Stimulated activated memory B cell treated with anti-CD40 and anti-IgM and Interleukin-4, amounts not matched to agents 10 μg/mL and 1 μg/mL and 100 μg/mL, for 72 hours (primary cell): ENCODE data around the gene C1orf115.
"Not testable (repeated sequence)": the region's sequence is repeated elsewhere in the genome, so short reads cannot be mapped to it uniquely, and the experiment has no call there.

Source experiments
- ATAC-seq: fragments of 150-1000 bp; cut with Tn5 transposase; 2 replicates; pipeline ENCODE4 v1.10.0; 2021
- H3K27ac Mint-ChIP-seq: one replicate; pipeline ENCODE4 v1.8.0; 2022; ENCODE audit warnings: mild to moderate bottlenecking, mixed read lengths
- H3K27me3 Mint-ChIP-seq: one replicate; pipeline ENCODE4 v1.8.0; 2022; ENCODE audit warnings: mixed read lengths
- H3K36me3 Mint-ChIP-seq: one replicate; pipeline ENCODE4 v1.8.0; 2022; ENCODE audit warnings: mixed read lengths
- H3K4me1 Mint-ChIP-seq: one replicate; pipeline ENCODE4 v1.8.0; 2022; ENCODE audit warnings: mixed read lengths
- H3K4me3 Mint-ChIP-seq: one replicate; pipeline ENCODE4 v1.8.0; 2022; ENCODE audit warnings: mild to moderate bottlenecking, moderate library complexity, mixed read lengths
- H3K9me3 Mint-ChIP-seq: one replicate; pipeline ENCODE4 v1.8.0; 2022; ENCODE audit warnings: mixed read lengths

Gene C1orf115, protein sequence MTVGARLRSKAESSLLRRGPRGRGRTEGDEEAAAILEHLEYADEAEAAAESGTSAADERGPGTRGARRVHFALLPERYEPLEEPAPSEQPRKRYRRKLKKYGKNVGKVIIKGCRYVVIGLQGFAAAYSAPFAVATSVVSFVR

GRCh38 chr1:220690140-220691052 lies at the start of gene C1orf115:
Gene C1orf115, plus strand, starts transcription at chr1:220690363. Its CDS starts 40 bp downstream, at chr1:220690403.
- H3K4me3 Mint-ChIP-seq: peak within 1 kb of the TSS; percentile 95
- peaks cover 25% of the 10 kb centered on the region for H3K4me1 Mint-ChIP-seq
- H3K9me3 Mint-ChIP-seq: no peaks in the 10 kb centered on the region
- no peaks in the 10 kb centered on the region for H3K27me3 Mint-ChIP-seq
- peak; percentile 98 for ATAC-seq
- no peaks in the 10 kb centered on the region for H3K36me3 Mint-ChIP-seq
- peak within 1 kb of the TSS; percentile 97 for H3K27ac Mint-ChIP-seq

GRCh38 chr1:220642285-220642684 lies 47.9 kb upstream of the C1orf115 start:
- no peak overlapping the region for H3K27ac Mint-ChIP-seq

GRCh38 chr1:220652995-220653394 lies 37.2 kb upstream of the C1orf115 start:
- Mint-ChIP-seq H3K27me3 (no peaks in the 10 kb centered on the region), H3K4me3 (no peak overlapping the region)
- no peak for ATAC-seq

More at GRCh38 chr1:220642285-220642684, 47.9 kb upstream of the C1orf115 start:
- Mint-ChIP-seq H3K36me3 (no peaks in the 10 kb centered on the region), H3K4me1 (no peaks in the 10 kb centered on the region), H3K9me3 (no peaks in the 10 kb centered on the region), H3K27me3 (peaks cover 12% of the 10 kb centered on the region), H3K4me3 (no peak overlapping the region)
- ATAC-seq: no peak

GRCh38 chr1:220655509-220655908 lies 34.7 kb upstream of the C1orf115 start:
- H3K27ac Mint-ChIP-seq: no peak overlapping the region
- H3K36me3 Mint-ChIP-seq: no peaks in the 10 kb centered on the region
- H3K27me3 Mint-ChIP-seq: peaks cover 1% of the 10 kb centered on the region
- no peaks in the 10 kb centered on the region for H3K9me3 Mint-ChIP-seq
- H3K4me1 Mint-ChIP-seq: peaks cover 8% of the 10 kb centered on the region
- no peak overlapping the region for H3K4me3 Mint-ChIP-seq
- peak; percentile 75 for ATAC-seq

More at GRCh38 chr1:220652995-220653394, 37.2 kb upstream of the C1orf115 start:
- H3K9me3 Mint-ChIP-seq: no peaks in the 10 kb centered on the region
- H3K36me3 Mint-ChIP-seq: no peaks in the 10 kb centered on the region
- H3K4me1 Mint-ChIP-seq: peaks cover 8% of the 10 kb centered on the region
- no peak overlapping the region for H3K27ac Mint-ChIP-seq

DNA sequence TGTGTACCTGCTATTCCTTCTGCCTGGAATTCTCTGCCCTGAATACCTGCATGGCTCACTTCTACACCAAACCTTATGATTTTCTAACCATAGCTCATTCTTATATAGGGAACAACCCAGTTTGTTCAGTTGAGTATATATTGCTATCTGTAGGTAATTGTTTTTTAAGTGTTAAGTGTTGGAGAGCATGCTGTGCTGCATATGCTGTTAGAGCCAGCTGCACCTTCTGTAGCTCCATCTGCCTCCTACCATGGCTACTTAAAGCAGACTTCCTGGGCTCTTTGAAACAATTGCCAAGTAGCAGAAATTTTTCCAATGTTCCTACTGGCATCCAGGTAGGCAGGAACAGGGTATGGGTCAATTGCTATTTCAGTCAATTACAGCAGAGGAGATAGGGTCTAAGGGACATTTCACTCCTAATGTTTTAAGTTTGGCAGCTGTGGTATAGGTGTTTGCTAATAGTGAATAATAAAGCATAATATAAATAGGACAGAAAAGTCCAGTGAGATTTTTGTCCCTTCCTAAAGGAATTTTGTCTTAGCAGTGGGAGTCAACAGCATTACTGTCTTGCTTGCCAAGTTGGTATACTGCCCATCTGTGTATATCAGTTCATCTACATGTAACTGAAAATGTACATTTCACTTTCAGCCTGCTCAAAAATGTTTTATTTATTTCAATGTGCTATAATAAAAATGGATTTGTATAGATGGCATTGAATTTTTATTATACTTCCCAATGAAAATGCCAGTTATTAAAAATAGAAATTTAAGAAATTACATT lies 34.0 kb upstream of the C1orf115 start:
- no peak for ATAC-seq
- Mint-ChIP-seq H3K9me3 (no peaks in the 10 kb centered on the region), H3K36me3 (no peaks in the 10 kb centered on the region), H3K27me3 (peaks cover 8% of the 10 kb centered on the region), H3K27ac (no peak overlapping the region), H3K4me1 (peaks cover 8% of the 10 kb centered on the region), H3K4me3 (no peak overlapping the region)

DNA sequence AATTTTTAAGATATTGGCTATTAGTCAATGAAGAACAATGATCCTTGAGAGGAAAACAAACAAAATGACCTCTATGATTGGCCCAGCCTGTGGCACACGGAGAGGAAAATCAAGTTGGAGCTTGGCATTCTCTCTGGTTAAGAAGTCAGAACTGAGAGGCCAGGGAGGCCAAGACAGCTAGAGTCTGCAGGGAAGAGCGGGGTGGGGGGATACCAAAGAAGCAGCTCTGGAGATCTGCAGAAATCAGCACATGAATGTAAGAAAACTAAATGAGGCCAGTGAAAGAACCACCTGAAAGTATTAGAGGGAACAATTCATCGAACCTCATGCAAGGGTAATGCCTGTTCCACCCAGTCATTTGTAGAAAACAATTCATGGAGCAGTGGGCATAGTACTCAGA lies 23.8 kb upstream of the C1orf115 start:
- H3K4me1 Mint-ChIP-seq: no peaks in the 10 kb centered on the region

DNA sequence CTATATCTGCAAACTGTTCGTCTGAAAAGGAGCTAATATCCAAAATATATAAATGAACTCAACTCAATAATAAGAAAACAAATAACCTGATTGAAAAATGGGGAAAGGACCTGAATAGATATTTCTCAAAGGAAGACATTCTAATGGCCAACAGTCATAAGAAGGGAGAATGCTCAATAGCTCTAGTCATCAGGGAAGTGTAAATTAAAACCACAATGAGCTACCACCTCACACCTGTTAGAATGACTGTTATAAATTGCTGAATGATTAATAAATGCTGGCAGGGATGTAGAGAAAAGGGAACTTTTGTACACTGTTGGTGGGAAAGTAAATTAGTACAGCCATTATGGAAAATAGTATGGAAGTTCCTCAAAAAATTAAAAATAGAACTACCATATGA lies 21.2 kb upstream of the C1orf115 start:
- H3K9me3 Mint-ChIP-seq: peaks cover 6% of the 10 kb centered on the region

More for the DNA sequence above, 23.8 kb upstream of the C1orf115 start:
- H3K27me3 Mint-ChIP-seq: peaks cover 17% of the 10 kb centered on the region
- H3K27ac Mint-ChIP-seq: no peak overlapping the region
- no peaks in the 10 kb centered on the region for H3K36me3 Mint-ChIP-seq
- H3K4me3 Mint-ChIP-seq: no peak overlapping the region
- no peak for ATAC-seq
- H3K9me3 Mint-ChIP-seq: peaks cover 6% of the 10 kb centered on the region

GRCh38 chr1:220670365-220670764 lies 19.8 kb upstream of the C1orf115 start:
- Mint-ChIP-seq H3K27me3 (peaks cover 6% of the 10 kb centered on the region), H3K9me3 (peaks cover 6% of the 10 kb centered on the region), H3K4me3 (no peak overlapping the region), H3K4me1 (no peaks in the 10 kb centered on the region), H3K27ac (no peak overlapping the region), H3K36me3 (no peaks in the 10 kb centered on the region)
- ATAC-seq: no peak

More for the DNA sequence above, 21.2 kb upstream of the C1orf115 start:
- Mint-ChIP-seq H3K36me3 (no peaks in the 10 kb centered on the region), H3K27me3 (peaks cover 17% of the 10 kb centered on the region), H3K27ac (no peak overlapping the region), H3K4me3 (no peak overlapping the region), H3K4me1 (no peaks in the 10 kb centered on the region)
- no peak for ATAC-seq

DNA sequence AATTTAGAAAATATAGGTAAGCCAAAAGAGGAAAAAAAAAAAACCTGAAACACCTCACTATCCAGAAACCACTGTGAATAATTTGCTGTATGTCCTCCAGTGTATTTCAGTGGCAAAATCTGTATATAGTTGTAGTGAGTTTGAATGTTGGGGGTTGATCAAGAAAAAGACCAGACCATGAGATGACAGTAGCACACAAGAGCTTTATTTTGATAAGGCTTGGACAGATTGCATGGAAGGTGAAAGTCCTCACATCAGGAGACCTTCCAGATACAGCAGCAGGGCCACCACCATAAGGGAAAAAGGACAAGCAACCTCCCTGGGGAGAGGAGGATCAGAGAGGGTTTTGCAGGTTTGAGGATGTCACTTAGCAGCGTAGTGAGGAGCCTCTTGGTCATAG lies 16.2 kb upstream of the C1orf115 start:
- peaks cover 6% of the 10 kb centered on the region for H3K4me1 Mint-ChIP-seq
- no peak for ATAC-seq
- no peaks in the 10 kb centered on the region for H3K36me3 Mint-ChIP-seq
- no peak overlapping the region for H3K27ac Mint-ChIP-seq
- H3K27me3 Mint-ChIP-seq: no peaks in the 10 kb centered on the region
- peaks cover 6% of the 10 kb centered on the region for H3K9me3 Mint-ChIP-seq
- no peak overlapping the region for H3K4me3 Mint-ChIP-seq

GRCh38 chr1:220677251-220677650 lies 12.9 kb upstream of the C1orf115 start:
- Mint-ChIP-seq H3K27ac (no peak overlapping the region), H3K4me3 (no peak overlapping the region), H3K4me1 (peaks cover 6% of the 10 kb centered on the region), H3K36me3 (no peaks in the 10 kb centered on the region), H3K27me3 (no peaks in the 10 kb centered on the region), H3K9me3 (no peaks in the 10 kb centered on the region)
- no peak for ATAC-seq

GRCh38 chr1:220680085-220680687 lies 10.0 kb upstream of the C1orf115 start:
- Mint-ChIP-seq H3K9me3 (no peaks in the 10 kb centered on the region), H3K27ac (no peak overlapping the region), H3K4me1 (peaks cover 6% of the 10 kb centered on the region), H3K4me3 (no peak overlapping the region), H3K36me3 (no peaks in the 10 kb centered on the region), H3K27me3 (no peaks in the 10 kb centered on the region)
- peak; percentile 67 for ATAC-seq

DNA sequence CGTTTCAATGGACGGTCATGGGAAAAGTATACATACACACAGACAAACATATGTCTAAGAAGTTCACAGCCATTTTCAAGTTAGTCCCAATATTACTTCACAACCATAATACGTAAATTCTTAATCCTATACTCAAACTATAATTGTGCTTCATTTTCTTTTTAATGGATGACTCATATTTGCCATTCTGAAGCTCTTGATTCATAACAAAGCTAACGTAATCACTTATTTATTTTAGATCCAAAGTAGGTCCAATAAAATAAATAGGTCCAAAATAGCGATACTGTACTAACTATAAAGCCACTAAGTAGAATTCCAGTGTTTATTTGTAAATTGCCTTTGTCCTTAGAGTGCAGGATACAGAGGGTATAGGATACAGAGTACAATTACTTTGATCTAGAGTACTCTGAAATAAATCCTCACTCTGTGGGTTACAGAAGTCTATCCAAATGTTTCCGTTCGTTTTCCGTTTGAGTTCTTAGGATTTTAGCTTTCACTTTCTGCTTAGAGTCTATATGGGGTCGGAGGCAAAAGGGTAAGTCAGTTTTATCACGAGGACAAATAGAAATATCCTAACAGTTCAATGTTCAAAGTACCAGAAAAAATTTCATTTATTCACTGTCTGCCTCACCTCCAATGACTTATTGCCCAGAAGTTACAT lies 8.8 kb upstream of the C1orf115 start:
- no peaks in the 10 kb centered on the region for H3K9me3 Mint-ChIP-seq
- H3K36me3 Mint-ChIP-seq: no peaks in the 10 kb centered on the region
- H3K27ac Mint-ChIP-seq: no peak overlapping the region
- no peaks in the 10 kb centered on the region for H3K27me3 Mint-ChIP-seq
- no peak for ATAC-seq
- H3K4me3 Mint-ChIP-seq: no peak overlapping the region
- peaks cover 6% of the 10 kb centered on the region for H3K4me1 Mint-ChIP-seq

GRCh38 chr1:220682901-220683576 lies 7.1 kb upstream of the C1orf115 start:
- Mint-ChIP-seq H3K36me3 (no peaks in the 10 kb centered on the region), H3K27me3 (no peaks in the 10 kb centered on the region), H3K27ac (no peak overlapping the region), H3K4me3 (no peak overlapping the region), H3K4me1 (no peaks in the 10 kb centered on the region), H3K9me3 (no peaks in the 10 kb centered on the region)
- no peak for ATAC-seq

- not testable (repeated sequence) for H3K27me3 Mint-ChIP-seq, H3K36me3 Mint-ChIP-seq, H3K4me1 Mint-ChIP-seq, H3K4me3 Mint-ChIP-seq, H3K27ac Mint-ChIP-seq, ATAC-seq, H3K9me3 Mint-ChIP-seq
Measured at GRCh38 chr1:220683716-220684115, 6.4 kb upstream of the C1orf115 start.
